ENCODE results near the gene NELL2.

DNA sequence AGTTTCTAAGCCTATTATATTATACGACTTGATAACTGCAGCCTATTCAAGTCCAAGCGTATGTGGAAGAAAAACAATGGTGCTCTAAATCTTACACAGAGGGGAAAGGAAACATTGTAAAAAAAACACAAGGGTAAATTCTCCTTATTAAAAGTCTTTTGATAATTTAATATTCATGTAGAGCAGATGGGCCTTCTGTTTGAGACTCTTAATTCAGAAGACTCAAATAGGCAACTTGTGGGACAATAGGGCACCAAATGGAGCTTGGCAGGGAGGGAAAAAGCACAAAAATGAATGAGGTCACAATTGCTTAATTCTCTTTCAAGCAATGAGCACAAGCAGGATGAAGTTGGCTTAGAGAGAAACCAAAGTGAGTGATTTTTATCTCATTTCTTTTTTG is 159.4 kb downstream of the NELL2 start:
- TF ChIP-seq, protein P1, sequence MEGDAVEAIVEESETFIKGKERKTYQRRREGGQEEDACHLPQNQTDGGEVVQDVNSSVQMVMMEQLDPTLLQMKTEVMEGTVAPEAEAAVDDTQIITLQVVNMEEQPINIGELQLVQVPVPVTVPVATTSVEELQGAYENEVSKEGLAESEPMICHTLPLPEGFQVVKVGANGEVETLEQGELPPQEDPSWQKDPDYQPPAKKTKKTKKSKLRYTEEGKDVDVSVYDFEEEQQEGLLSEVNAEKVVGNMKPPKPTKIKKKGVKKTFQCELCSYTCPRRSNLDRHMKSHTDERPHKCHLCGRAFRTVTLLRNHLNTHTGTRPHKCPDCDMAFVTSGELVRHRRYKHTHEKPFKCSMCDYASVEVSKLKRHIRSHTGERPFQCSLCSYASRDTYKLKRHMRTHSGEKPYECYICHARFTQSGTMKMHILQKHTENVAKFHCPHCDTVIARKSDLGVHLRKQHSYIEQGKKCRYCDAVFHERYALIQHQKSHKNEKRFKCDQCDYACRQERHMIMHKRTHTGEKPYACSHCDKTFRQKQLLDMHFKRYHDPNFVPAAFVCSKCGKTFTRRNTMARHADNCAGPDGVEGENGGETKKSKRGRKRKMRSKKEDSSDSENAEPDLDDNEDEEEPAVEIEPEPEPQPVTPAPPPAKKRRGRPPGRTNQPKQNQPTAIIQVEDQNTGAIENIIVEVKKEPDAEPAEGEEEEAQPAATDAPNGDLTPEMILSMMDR (conservative IDR thresholded peaks at IDR 0.05; ENCODE audit: low read depth, low read length) = no peak
- no peak for TF ChIP-seq EZH2 (IDR thresholded peaks at IDR 0.05; ENCODE audit: borderline replicate concordance, low read depth, low read length, poor library complexity, severe bottlenecking)

Data from A673 (cell line).